K562 (cell line): Measurements from ENCODE around the gene PPP4R4.
"Not testable (repeated sequence)": the region's sequence is repeated elsewhere in the genome, so short reads cannot be mapped to it uniquely, and the experiment has no call there.

Experiments
- CBFB ChIP-seq: sonication (generic); formaldehyde crosslinking; IDR thresholded peaks from 2 replicates; pipeline ENCODE4 v1.4.0; 2020; ENCODE audit warnings: mild to moderate bottlenecking, missing genetic modification reagents
- EP300 ChIP-seq: IDR thresholded peaks from 2 replicates; pipeline ENCODE4 v1.6.1; 2012; ENCODE audit warnings: low read length, improper control_type of control experiment
- GTF2F1 ChIP-seq: IDR thresholded peaks from 2 replicates; pipeline ENCODE4 v1.6.1; 2011; ENCODE audit warnings: low read depth, low read length, improper control_type of control experiment
- RAD51 ChIP-seq: fragments of 450-650 bp; IDR thresholded peaks from 2 replicates; pipeline ENCODE4 v1.7.1; 2016; ENCODE audit warnings: low read depth, mild to moderate bottlenecking, borderline replicate concordance
- TF ChIP-seq, protein P1 (sequence below), 2 experiments: fragments of 450-650 bp in 1 of 2; sonication (generic) in 1 of 2; formaldehyde crosslinking in 1 of 2; IDR thresholded peaks in 1 of 2; conservative IDR thresholded peaks in 1 of 2; 2 replicates each; pipeline versions ENCODE4 v1.6.1 to v1.8.1; 2016 to 2023; ENCODE audit warnings: mild to moderate bottlenecking in 2 of 2, moderate library complexity in 2 of 2, inconsistent platforms in 1 of 2, missing genetic modification reagents in 1 of 2
- TF ChIP-seq, protein P2 (sequence below): fragments of 450-650 bp; formaldehyde crosslinking; IDR thresholded peaks from 2 replicates; pipeline ENCODE4 v1.4.0; 2020; ENCODE audit warnings: mild to moderate bottlenecking, mixed read lengths

DNA sequence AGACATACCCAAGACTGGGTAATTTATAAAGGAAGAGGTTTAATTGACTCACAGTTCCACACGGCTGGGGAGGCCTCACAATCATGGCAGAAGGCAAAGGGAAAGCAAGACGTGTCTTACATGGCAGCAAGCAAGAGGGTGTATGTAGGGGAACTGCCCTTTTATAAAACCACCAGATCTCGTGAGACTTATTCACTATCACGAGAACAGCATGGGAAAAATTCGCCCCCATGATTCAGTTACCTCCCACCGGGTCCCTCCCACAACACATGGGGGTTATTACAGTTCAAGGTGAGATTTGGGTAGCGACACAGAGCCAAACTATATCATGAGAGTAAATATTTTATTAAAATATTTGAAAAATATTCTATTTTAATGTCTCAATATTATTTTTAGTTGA is 94.5 kb downstream of the PPP4R4 start:
- not testable (repeated sequence) for TF ChIP-seq GTF2F1, CBFB, RAD51, EP300
- TF ChIP-seq, protein P1, sequence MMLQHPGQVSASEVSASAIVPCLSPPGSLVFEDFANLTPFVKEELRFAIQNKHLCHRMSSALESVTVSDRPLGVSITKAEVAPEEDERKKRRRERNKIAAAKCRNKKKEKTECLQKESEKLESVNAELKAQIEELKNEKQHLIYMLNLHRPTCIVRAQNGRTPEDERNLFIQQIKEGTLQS (IDR thresholded peaks at IDR 0.05) = not testable (repeated sequence)
- TF ChIP-seq, protein P1 (CRISPR knock-in tag; conservative IDR thresholded peaks at IDR 0.05) = not testable (repeated sequence)
- TF ChIP-seq, protein P2, sequence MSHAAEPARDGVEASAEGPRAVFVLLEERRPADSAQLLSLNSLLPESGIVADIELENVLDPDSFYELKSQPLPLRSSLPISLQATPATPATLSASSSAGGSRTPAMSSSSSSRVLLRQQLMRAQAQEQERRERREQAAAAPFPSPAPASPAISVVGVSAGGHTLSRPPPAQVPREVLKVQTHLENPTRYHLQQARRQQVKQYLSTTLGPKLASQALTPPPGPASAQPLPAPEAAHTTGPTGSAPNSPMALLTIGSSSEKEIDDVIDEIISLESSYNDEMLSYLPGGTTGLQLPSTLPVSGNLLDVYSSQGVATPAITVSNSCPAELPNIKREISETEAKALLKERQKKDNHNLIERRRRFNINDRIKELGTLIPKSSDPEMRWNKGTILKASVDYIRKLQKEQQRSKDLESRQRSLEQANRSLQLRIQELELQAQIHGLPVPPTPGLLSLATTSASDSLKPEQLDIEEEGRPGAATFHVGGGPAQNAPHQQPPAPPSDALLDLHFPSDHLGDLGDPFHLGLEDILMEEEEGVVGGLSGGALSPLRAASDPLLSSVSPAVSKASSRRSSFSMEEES (CRISPR knock-in tag) = not testable (repeated sequence)
